K562 (cell line): ENCODE measurements around the gene APOC1. TPM values are rescaled to one million over a fixed set of nuclear protein-coding genes. Genes with fewer than 3 reads are reported as not detected.

ENCODE experiments used
- CREB1 ChIP-seq, 2 experiments: sonication (generic) in 1 of 2; formaldehyde crosslinking in 1 of 2; IDR thresholded peaks; 2 replicates each; pipeline versions ENCODE4 v1.6.1 to v1.8.0; 2012 to 2022; ENCODE audit warnings: inconsistent platforms in 1 of 2, mild to moderate bottlenecking in 1 of 2, missing genetic modification reagents in 1 of 2, moderate library complexity in 1 of 2
- GTF2E2 ChIP-seq: fragments of 200-800 bp; sonication (Bioruptor generic); IDR thresholded peaks from 2 replicates; pipeline ENCODE4 v1.6.1; 2016; ENCODE audit warnings: missing genetic modification characterization, missing compliant biosample characterization
- ILF3 ChIP-seq: fragments of 450-650 bp; IDR thresholded peaks from 2 replicates; pipeline ENCODE4 v1.6.1; 2018; ENCODE audit warnings: antibody characterized with exemption, mild to moderate bottlenecking, moderate library complexity, borderline replicate concordance
- JUND ChIP-seq, 2 experiments: IDR thresholded peaks; 2 replicates in 1 of 2; 3 replicates in 1 of 2; pipeline ENCODE4 v1.6.1; 2011; ENCODE audit warnings: borderline replicate concordance in 2 of 2, low read depth in 2 of 2, low read length in 2 of 2, improper control_type of control experiment in 1 of 2, missing biosample characterization in 1 of 2, missing genetic modification characterization in 1 of 2, missing genetic modification reagents in 1 of 2
- KDM1A ChIP-seq, 2 experiments: fragments of 450-650 bp; IDR thresholded peaks; 2 replicates each; pipeline ENCODE4 v1.6.1; 2016; ENCODE audit warnings: mild to moderate bottlenecking in 2 of 2
- MIER1 ChIP-seq: fragments of 450-650 bp; IDR thresholded peaks from 2 replicates; pipeline ENCODE4 v1.6.1; 2016; ENCODE audit warnings: antibody characterized with exemption, mild to moderate bottlenecking, low read depth
- STAG1 ChIP-seq: sonication (generic); formaldehyde crosslinking; IDR thresholded peaks from 2 replicates; pipeline ENCODE4 v1.5.0; 2020; ENCODE audit warnings: missing genetic modification reagents, borderline replicate concordance
- U2AF2 ChIP-seq: fragments of 200-400 bp; formaldehyde crosslinking; optimal IDR thresholded peaks from 2 replicates; pipeline ENCODE3; 2017; ENCODE audit warnings: low read depth, mild to moderate bottlenecking, low read length
- ZNF354B ChIP-seq: fragments of 250-450 bp; sonication (Bioruptor Pico); IDR thresholded peaks from 2 replicates; pipeline ENCODE4 v1.4.0; 2020
- ZNF695 ChIP-seq: fragments of 450-650 bp; formaldehyde crosslinking; IDR thresholded peaks from 2 replicates; pipeline ENCODE4 v1.4.0; 2020; ENCODE audit warnings: mild to moderate bottlenecking, moderate library complexity
- polyA plus RNA-seq, 8 experiments: library from polyadenylated mRNA; depleted of rRNA in 4 of 8; stranded (reverse) in 5 of 8; unstranded in 3 of 8; fragments of >200 nt; fragmentation: Nextera tagmentation in 2 of 8; fragmentation: Illumina TruSeq in 1 of 8; extraction: Ambion mirVana in 2 of 8; extraction: Trizol in 1 of 8; gene quantifications; 2 replicates each; pipeline versions ENCODE4 v1.2.1 to v1.2.3, GENCODE V29; 2011 to 2014; ENCODE audit warnings: inconsistent platforms in 1 of 8, missing spikeins in 1 of 8
- total RNA-seq, 7 experiments: library from RNA; depleted of rRNA in 6 of 7; stranded (reverse); fragments of >200 nt in 6 of 7; fragmentation: Illumina TruSeq in 2 of 7; extraction: Trizol in 2 of 7; gene quantifications; 2 replicates each; pipeline versions ENCODE4 v1.2.1 to v1.2.3, GENCODE V29; 2011 to 2021; ENCODE audit warnings: low replicate concordance in 1 of 7
- TF ChIP-seq, protein P1 (sequence below), 3 experiments: IDR thresholded peaks in 2 of 3; conservative IDR thresholded peaks in 1 of 3; 2 replicates each; pipeline ENCODE4 v1.5.1; 2011 to 2012; ENCODE audit warnings: low read length in 3 of 3, mild to moderate bottlenecking in 3 of 3, control low read depth in 2 of 3, improper control_type of control experiment in 1 of 3, inconsistent platforms in 1 of 3, low read depth in 1 of 3, mixed read lengths in 1 of 3, moderate library complexity in 1 of 3; ENCODE audit not compliant: insufficient read depth in 2 of 3
- TF ChIP-seq, protein P2 (sequence below): fragments of 450-650 bp; IDR thresholded peaks from 2 replicates; pipeline ENCODE4 v1.6.1; 2017; ENCODE audit warnings: antibody characterized with exemption, mild to moderate bottlenecking
- TF ChIP-seq, protein P3 (sequence below): sonication (generic); formaldehyde crosslinking; IDR thresholded peaks from 2 replicates; pipeline ENCODE4 v1.8.0; 2022; ENCODE audit warnings: missing genetic modification reagents, mild to moderate bottlenecking, borderline replicate concordance
- TF ChIP-seq, protein P4 (sequence below): fragments of 450-650 bp; IDR thresholded peaks from 2 replicates; pipeline ENCODE4 v1.6.1; 2016; ENCODE audit warnings: mild to moderate bottlenecking

Gene APOC1
- total and polyA plus RNA-seq, 9 of the 15 experiments (the other 6 are each of a cell fraction or from before 2014, with no cell fraction given) = 115 to 408 (median 220) TPM

DNA sequence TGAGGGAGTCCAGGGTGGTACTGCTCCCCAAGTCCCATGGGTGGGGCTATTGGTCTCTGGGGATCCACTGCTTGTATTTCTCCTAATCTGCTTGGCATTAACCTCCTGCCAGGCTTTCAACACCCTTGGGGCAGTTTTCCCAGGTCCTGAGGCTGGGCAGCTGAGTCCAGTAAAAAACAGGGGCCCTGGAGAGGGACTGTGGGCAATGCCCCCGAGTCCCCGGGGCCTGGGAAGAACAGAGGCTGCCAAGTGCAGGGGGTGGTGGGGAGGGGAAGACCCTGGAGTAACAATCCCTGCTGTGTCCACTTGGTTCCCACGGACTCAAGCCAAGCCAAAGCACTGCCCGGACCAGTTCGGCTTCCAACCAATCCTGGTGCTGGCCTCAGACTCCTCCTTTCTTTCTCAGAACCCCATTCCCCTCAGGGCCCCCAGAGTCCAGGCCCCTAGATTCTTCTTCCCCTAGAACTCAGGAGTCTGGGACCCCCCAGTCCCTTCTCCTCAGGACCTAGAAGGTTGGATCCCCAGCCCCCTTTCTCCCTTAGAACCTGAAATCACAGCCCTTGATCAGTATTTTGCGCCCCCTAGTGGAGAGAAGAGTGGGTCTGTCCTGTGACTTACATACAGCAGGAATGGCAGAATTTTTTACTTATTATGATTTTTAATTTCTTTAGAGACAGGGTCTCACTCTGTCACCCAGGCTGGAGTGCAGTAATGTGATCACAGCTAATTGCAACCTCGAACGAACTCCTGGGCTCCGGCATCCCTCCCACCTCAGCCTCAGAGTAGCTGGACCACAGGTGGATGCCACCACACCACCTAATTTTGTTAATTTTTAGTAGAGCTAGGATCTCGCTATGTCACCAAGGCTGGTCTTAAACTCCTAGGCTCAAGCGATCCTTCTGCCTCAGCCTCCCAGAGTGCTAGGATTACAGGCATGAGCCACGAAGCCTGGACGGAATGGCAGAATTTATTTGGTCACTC is 37.1 kb downstream of the APOC1 start (continued):
- TF ChIP-seq, protein P1, sequence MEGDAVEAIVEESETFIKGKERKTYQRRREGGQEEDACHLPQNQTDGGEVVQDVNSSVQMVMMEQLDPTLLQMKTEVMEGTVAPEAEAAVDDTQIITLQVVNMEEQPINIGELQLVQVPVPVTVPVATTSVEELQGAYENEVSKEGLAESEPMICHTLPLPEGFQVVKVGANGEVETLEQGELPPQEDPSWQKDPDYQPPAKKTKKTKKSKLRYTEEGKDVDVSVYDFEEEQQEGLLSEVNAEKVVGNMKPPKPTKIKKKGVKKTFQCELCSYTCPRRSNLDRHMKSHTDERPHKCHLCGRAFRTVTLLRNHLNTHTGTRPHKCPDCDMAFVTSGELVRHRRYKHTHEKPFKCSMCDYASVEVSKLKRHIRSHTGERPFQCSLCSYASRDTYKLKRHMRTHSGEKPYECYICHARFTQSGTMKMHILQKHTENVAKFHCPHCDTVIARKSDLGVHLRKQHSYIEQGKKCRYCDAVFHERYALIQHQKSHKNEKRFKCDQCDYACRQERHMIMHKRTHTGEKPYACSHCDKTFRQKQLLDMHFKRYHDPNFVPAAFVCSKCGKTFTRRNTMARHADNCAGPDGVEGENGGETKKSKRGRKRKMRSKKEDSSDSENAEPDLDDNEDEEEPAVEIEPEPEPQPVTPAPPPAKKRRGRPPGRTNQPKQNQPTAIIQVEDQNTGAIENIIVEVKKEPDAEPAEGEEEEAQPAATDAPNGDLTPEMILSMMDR (IDR thresholded peaks at IDR 0.05 in 2 of 3, conservative IDR thresholded peaks at IDR 0.05 in 1 of 3; ENCODE audit: insufficient read depth in 2 of 3, low read depth in 1 of 3, low read length in 3 of 3) = peak; percentile 72 to 85 (median 83)
- TF ChIP-seq ZNF695 (CRISPR knock-in tag) (no peak), ILF3 (no peak), JUND (IDR thresholded peaks at IDR 0.05; ENCODE audit: borderline replicate concordance, low read depth, low read length) (0 out of 2 replicates have a peak, but pooled peaks have one; percentile 6), JUND (tag; IDR thresholded peaks at IDR 0.05; ENCODE audit: borderline replicate concordance, low read depth, low read length) (no peak), KDM1A (IDR thresholded peaks at IDR 0.05) (peak in 1 of 2 experiments; percentile 15; a peak in 1 of 4 replicates), ZNF354B (CRISPR knock-in tag) (no peak), U2AF2 (no peak), CREB1 (IDR thresholded peaks at IDR 0.05) (no peak), CREB1 (CRISPR knock-in tag; IDR thresholded peaks at IDR 0.05) (no peak), GTF2E2 (no peak), STAG1 (CRISPR knock-in tag) (no peak), MIER1 (no peak)
- TF ChIP-seq, protein P2, sequence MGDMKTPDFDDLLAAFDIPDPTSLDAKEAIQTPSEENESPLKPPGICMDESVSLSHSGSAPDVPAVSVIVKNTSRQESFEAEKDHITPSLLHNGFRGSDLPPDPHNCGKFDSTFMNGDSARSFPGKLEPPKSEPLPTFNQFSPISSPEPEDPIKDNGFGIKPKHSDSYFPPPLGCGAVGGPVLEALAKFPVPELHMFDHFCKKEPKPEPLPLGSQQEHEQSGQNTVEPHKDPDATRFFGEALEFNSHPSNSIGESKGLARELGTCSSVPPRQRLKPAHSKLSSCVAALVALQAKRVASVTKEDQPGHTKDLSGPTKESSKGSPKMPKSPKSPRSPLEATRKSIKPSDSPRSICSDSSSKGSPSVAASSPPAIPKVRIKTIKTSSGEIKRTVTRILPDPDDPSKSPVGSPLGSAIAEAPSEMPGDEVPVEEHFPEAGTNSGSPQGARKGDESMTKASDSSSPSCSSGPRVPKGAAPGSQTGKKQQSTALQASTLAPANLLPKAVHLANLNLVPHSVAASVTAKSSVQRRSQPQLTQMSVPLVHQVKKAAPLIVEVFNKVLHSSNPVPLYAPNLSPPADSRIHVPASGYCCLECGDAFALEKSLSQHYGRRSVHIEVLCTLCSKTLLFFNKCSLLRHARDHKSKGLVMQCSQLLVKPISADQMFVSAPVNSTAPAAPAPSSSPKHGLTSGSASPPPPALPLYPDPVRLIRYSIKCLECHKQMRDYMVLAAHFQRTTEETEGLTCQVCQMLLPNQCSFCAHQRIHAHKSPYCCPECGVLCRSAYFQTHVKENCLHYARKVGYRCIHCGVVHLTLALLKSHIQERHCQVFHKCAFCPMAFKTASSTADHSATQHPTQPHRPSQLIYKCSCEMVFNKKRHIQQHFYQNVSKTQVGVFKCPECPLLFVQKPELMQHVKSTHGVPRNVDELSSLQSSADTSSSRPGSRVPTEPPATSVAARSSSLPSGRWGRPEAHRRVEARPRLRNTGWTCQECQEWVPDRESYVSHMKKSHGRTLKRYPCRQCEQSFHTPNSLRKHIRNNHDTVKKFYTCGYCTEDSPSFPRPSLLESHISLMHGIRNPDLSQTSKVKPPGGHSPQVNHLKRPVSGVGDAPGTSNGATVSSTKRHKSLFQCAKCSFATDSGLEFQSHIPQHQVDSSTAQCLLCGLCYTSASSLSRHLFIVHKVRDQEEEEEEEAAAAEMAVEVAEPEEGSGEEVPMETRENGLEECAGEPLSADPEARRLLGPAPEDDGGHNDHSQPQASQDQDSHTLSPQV = no peak
- TF ChIP-seq, protein P3, sequence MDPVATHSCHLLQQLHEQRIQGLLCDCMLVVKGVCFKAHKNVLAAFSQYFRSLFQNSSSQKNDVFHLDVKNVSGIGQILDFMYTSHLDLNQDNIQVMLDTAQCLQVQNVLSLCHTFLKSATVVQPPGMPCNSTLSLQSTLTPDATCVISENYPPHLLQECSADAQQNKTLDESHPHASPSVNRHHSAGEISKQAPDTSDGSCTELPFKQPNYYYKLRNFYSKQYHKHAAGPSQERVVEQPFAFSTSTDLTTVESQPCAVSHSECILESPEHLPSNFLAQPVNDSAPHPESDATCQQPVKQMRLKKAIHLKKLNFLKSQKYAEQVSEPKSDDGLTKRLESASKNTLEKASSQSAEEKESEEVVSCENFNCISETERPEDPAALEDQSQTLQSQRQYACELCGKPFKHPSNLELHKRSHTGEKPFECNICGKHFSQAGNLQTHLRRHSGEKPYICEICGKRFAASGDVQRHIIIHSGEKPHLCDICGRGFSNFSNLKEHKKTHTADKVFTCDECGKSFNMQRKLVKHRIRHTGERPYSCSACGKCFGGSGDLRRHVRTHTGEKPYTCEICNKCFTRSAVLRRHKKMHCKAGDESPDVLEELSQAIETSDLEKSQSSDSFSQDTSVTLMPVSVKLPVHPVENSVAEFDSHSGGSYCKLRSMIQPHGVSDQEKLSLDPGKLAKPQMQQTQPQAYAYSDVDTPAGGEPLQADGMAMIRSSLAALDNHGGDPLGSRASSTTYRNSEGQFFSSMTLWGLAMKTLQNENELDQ (CRISPR knock-in tag) = no peak
- TF ChIP-seq, protein P4, sequence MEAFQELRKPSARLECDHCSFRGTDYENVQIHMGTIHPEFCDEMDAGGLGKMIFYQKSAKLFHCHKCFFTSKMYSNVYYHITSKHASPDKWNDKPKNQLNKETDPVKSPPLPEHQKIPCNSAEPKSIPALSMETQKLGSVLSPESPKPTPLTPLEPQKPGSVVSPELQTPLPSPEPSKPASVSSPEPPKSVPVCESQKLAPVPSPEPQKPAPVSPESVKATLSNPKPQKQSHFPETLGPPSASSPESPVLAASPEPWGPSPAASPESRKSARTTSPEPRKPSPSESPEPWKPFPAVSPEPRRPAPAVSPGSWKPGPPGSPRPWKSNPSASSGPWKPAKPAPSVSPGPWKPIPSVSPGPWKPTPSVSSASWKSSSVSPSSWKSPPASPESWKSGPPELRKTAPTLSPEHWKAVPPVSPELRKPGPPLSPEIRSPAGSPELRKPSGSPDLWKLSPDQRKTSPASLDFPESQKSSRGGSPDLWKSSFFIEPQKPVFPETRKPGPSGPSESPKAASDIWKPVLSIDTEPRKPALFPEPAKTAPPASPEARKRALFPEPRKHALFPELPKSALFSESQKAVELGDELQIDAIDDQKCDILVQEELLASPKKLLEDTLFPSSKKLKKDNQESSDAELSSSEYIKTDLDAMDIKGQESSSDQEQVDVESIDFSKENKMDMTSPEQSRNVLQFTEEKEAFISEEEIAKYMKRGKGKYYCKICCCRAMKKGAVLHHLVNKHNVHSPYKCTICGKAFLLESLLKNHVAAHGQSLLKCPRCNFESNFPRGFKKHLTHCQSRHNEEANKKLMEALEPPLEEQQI = no peak
